ENCODE data around the gene ARHGAP26. TPM values are rescaled to one million over a fixed set of nuclear protein-coding genes. Genes with fewer than 3 reads are reported as not detected.
A peak's percentile ranks its signal among the peaks of the same experiment; 100 is the strongest.

ARHGAP26 gene
- total and polyA plus RNA-seq, 4 donors, result 1.8 to 16.7 (median 4.1) TPM

DNA sequence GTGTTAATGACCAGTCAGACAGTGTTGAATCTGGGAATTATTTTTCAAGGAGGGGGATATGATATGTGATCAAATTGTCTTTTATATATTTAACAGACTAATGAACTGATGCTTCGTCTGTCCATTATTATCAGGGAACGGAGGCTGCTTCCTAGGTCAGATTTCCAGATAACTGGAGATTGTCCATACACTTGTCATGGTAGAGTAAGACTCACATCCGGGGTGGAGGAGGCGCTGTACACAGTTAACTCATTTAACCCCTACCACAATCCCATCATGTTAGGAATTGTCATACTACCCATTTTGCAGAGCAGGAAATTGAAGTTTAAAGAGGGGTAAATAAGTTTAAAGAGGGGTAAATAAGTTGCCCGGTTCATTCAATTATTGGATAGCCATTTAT, 55.9 kb downstream of the ARHGAP26 start (continued):
- TF ChIP-seq, protein P1, sequence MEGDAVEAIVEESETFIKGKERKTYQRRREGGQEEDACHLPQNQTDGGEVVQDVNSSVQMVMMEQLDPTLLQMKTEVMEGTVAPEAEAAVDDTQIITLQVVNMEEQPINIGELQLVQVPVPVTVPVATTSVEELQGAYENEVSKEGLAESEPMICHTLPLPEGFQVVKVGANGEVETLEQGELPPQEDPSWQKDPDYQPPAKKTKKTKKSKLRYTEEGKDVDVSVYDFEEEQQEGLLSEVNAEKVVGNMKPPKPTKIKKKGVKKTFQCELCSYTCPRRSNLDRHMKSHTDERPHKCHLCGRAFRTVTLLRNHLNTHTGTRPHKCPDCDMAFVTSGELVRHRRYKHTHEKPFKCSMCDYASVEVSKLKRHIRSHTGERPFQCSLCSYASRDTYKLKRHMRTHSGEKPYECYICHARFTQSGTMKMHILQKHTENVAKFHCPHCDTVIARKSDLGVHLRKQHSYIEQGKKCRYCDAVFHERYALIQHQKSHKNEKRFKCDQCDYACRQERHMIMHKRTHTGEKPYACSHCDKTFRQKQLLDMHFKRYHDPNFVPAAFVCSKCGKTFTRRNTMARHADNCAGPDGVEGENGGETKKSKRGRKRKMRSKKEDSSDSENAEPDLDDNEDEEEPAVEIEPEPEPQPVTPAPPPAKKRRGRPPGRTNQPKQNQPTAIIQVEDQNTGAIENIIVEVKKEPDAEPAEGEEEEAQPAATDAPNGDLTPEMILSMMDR (IDR thresholded peaks at IDR 0.05; ENCODE audit: low read depth, low read length, missing input control), result no peak

- Histone ChIP-seq H3K27ac (ENCODE audit: low read depth in 1 of 2, low read length in 2 of 2) (no peak overlapping the region), H3K36me3 (ENCODE audit: control insufficient read depth in 4 of 4, insufficient read depth in 3 of 4, low read depth in 1 of 4, low read length in 3 of 4) (no peaks in the 10 kb centered on the region), H3K4me1 (ENCODE audit: control insufficient read depth in 4 of 4, insufficient read depth in 4 of 4, low read length in 3 of 4) (peaks cover 2 to 20% (median 18%) of the 10 kb centered on the region in 4 donors), H3K27me3 (ENCODE audit: control insufficient read depth in 4 of 4, insufficient read depth in 4 of 4, low read length in 3 of 4) (no peaks in the 10 kb centered on the region), H3K9me3 (ENCODE audit: control insufficient read depth in 4 of 4, low read length in 3 of 4) (no peaks in the 10 kb centered on the region), H3K9ac (ENCODE audit: low read depth in 1 of 2, low read length in 2 of 2) (no peak overlapping the region), H3K4me3 (ENCODE audit: low read depth in 1 of 3, low read length in 3 of 3) (no peak overlapping the region)
- TF ChIP-seq JUND (IDR thresholded peaks at IDR 0.05) (peak in 1 of 2 donors; percentile 6), RXRA (IDR thresholded peaks at IDR 0.05) (no peak), GABPA (IDR thresholded peaks at IDR 0.05 in 1 of 2, conservative IDR thresholded peaks at IDR 0.05 in 1 of 2) (no peak)
- WGBS, result 76% methylated on average over 3 of the region's 3 CpGs
- DNase-seq (ENCODE audit: low spot score), result no peak
These were observed 56.7 kb downstream of the ARHGAP26 start for GRCh38 chr5:142826741-142827492.

DNA sequence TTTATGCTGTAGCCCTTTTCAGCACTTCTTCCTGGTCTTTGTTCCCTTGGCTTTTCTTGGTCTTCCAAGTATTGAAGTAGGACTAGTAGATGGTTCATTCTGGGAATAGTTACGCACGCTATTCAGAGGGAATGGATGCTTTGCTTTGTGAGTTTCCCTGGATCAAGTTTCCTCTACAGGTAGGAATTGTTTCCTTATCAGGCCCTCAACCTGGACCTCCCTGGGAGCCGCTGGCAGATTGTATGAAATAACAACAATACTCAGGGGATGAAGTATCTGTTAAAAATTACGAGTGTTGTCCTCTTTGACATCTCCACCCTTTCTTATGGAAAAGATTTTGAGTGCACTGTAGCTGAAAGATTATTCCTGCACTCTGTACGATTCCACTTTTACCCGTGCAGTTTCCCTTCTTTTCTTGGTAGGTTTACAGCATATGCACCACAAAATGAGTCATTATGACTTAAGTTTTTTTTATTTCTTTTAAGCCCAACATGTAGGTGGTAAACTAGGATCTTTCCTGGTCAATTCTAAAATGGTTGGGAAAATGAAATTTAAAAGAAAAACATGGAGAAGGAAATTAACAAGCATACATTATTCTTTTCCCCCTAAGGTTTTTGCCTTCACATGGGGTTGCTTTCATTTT, 57.9 kb downstream of the ARHGAP26 start:
- no peaks in the 10 kb centered on the region for H3K36me3 ChIP-seq (ENCODE audit: control insufficient read depth in 4 of 4, insufficient read depth in 3 of 4, low read depth in 1 of 4, low read length in 3 of 4)
- no peaks in the 10 kb centered on the region for H3K27me3 ChIP-seq (ENCODE audit: control insufficient read depth in 4 of 4, insufficient read depth in 4 of 4, low read length in 3 of 4)
- no peak for DNase-seq (ENCODE audit: low spot score)
- H3K9me3 ChIP-seq (ENCODE audit: control insufficient read depth in 4 of 4, low read length in 3 of 4), result no peaks in the 10 kb centered on the region
- peaks cover 0 to 9% (median 7%) of the 10 kb centered on the region in 4 donors for H3K4me1 ChIP-seq (ENCODE audit: control insufficient read depth in 4 of 4, insufficient read depth in 4 of 4, low read length in 3 of 4)
- no peak overlapping the region for H3K4me3 ChIP-seq (ENCODE audit: low read depth in 1 of 3, low read length in 3 of 3)
- TF ChIP-seq SP1 (IDR thresholded peaks at IDR 0.05), result no peak
- no peak for TF ChIP-seq RAD21 (IDR thresholded peaks at IDR 0.05)
- no peak for TF ChIP-seq NR2F2 (IDR thresholded peaks at IDR 0.05)
- no peak for TF ChIP-seq HNF4G (IDR thresholded peaks at IDR 0.05)
- TF ChIP-seq, protein P1 (IDR thresholded peaks at IDR 0.05; ENCODE audit: low read depth, low read length, missing input control), result no peak
- TF ChIP-seq FOXA1 (IDR thresholded peaks at IDR 0.05), result no peak
- TF ChIP-seq HNF4A (conservative IDR thresholded peaks at IDR 0.05), result no peak
- TF ChIP-seq, protein P2, sequence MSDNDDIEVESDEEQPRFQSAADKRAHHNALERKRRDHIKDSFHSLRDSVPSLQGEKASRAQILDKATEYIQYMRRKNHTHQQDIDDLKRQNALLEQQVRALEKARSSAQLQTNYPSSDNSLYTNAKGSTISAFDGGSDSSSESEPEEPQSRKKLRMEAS (IDR thresholded peaks at IDR 0.05), result no peak
- no peak for TF ChIP-seq TAF1 (conservative IDR thresholded peaks at IDR 0.05)
- no peak for TF ChIP-seq JUND (IDR thresholded peaks at IDR 0.05)
- TF ChIP-seq, protein P3, sequence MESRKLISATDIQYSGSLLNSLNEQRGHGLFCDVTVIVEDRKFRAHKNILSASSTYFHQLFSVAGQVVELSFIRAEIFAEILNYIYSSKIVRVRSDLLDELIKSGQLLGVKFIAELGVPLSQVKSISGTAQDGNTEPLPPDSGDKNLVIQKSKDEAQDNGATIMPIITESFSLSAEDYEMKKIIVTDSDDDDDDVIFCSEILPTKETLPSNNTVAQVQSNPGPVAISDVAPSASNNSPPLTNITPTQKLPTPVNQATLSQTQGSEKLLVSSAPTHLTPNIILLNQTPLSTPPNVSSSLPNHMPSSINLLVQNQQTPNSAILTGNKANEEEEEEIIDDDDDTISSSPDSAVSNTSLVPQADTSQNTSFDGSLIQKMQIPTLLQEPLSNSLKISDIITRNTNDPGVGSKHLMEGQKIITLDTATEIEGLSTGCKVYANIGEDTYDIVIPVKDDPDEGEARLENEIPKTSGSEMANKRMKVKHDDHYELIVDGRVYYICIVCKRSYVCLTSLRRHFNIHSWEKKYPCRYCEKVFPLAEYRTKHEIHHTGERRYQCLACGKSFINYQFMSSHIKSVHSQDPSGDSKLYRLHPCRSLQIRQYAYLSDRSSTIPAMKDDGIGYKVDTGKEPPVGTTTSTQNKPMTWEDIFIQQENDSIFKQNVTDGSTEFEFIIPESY (IDR thresholded peaks at IDR 0.05), result no peak
- no peak for TF ChIP-seq YY1 (IDR thresholded peaks at IDR 0.05)
- TF ChIP-seq GABPA (IDR thresholded peaks at IDR 0.05 in 1 of 2, conservative IDR thresholded peaks at IDR 0.05 in 1 of 2), result no peak
- TF ChIP-seq, protein P4, sequence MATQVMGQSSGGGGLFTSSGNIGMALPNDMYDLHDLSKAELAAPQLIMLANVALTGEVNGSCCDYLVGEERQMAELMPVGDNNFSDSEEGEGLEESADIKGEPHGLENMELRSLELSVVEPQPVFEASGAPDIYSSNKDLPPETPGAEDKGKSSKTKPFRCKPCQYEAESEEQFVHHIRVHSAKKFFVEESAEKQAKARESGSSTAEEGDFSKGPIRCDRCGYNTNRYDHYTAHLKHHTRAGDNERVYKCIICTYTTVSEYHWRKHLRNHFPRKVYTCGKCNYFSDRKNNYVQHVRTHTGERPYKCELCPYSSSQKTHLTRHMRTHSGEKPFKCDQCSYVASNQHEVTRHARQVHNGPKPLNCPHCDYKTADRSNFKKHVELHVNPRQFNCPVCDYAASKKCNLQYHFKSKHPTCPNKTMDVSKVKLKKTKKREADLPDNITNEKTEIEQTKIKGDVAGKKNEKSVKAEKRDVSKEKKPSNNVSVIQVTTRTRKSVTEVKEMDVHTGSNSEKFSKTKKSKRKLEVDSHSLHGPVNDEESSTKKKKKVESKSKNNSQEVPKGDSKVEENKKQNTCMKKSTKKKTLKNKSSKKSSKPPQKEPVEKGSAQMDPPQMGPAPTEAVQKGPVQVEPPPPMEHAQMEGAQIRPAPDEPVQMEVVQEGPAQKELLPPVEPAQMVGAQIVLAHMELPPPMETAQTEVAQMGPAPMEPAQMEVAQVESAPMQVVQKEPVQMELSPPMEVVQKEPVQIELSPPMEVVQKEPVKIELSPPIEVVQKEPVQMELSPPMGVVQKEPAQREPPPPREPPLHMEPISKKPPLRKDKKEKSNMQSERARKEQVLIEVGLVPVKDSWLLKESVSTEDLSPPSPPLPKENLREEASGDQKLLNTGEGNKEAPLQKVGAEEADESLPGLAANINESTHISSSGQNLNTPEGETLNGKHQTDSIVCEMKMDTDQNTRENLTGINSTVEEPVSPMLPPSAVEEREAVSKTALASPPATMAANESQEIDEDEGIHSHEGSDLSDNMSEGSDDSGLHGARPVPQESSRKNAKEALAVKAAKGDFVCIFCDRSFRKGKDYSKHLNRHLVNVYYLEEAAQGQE (IDR thresholded peaks at IDR 0.05), result no peak
- TF ChIP-seq FOXA2 (IDR thresholded peaks at IDR 0.05), result no peak
- no peak for TF ChIP-seq EGR1 (IDR thresholded peaks at IDR 0.05; ENCODE audit: low read depth in 2 of 2)
- no peak for TF ChIP-seq RXRA (IDR thresholded peaks at IDR 0.05)
- TF ChIP-seq, protein P5, sequence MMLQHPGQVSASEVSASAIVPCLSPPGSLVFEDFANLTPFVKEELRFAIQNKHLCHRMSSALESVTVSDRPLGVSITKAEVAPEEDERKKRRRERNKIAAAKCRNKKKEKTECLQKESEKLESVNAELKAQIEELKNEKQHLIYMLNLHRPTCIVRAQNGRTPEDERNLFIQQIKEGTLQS (IDR thresholded peaks at IDR 0.05), result no peak
- H3K9ac ChIP-seq (ENCODE audit: low read depth in 1 of 2, low read length in 2 of 2), result no peak overlapping the region
- no peak overlapping the region for H3K27ac ChIP-seq (ENCODE audit: low read depth in 1 of 2, low read length in 2 of 2)
- WGBS, result 94% methylated on average over 6 of the region's 6 CpGs

Data from liver (tissue), 9 donors.